ENCODE measurements around the gene ACOX1. TPM values are rescaled to one million over a fixed set of nuclear protein-coding genes. Genes with fewer than 3 reads are reported as not detected.

The ACOX1 gene
- total and polyA plus RNA-seq, 12 donors, result 11.1 to 105 (median 92.1) TPM

- no peak for ATAC-seq
- TF ChIP-seq CTCF (IDR thresholded peaks at IDR 0.05), result no peak
- Histone ChIP-seq H3K27me3 (no peaks in the 10 kb centered on the region), H3K4me3 (no peak overlapping the region), H3K27ac (no peak overlapping the region), H3K36me3 (peaks cover 0 to 51% (median 0%) of the 10 kb centered on the region in 9 donors), H3K4me1 (peaks cover 0 to 3% (median 0%) of the 10 kb centered on the region in 9 donors), H3K9me3 (no peaks in the 10 kb centered on the region)
- DNase-seq, result no peak
- 75 to 81% methylated on average over 11 of the region's 11 CpGs for WGBS, 2 donors
- intact Hi-C loops (cut with DNase I), result no loop called here
Observed at GRCh38 chr17:75920045-75920560, 58.9 kb downstream of the ACOX1 start.

GRCh38 chr17:75919611-75920010 lies 59.4 kb downstream of the ACOX1 start:
- Histone ChIP-seq H3K9me3 (no peaks in the 10 kb centered on the region), H3K4me1 (peaks cover 0 to 3% (median 0%) of the 10 kb centered on the region in 9 donors), H3K4me3 (no peak overlapping the region), H3K36me3 (peaks cover 0 to 51% (median 0%) of the 10 kb centered on the region in 9 donors), H3K27me3 (no peaks in the 10 kb centered on the region), H3K27ac (no peak overlapping the region)
- DNase-seq (no peak), ATAC-seq (no peak)
- intact Hi-C loops (cut with DNase I), result no loop called here
- WGBS, 2 donors, result 91 to 94% methylated on average over 22 of the region's 22 CpGs
- TF ChIP-seq CTCF (IDR thresholded peaks at IDR 0.05), result no peak

- Histone ChIP-seq H3K27ac (no peak overlapping the region), H3K4me1 (no peaks in the 10 kb centered on the region), H3K27me3 (no peaks in the 10 kb centered on the region), H3K9me3 (no peaks in the 10 kb centered on the region), H3K4me3 (no peak overlapping the region), H3K36me3 (peaks cover 0 to 53% (median 0%) of the 10 kb centered on the region in 9 donors)
- ATAC-seq (no peak), DNase-seq (no peak)
- no peak for TF ChIP-seq CTCF (IDR thresholded peaks at IDR 0.05)
- WGBS, 2 donors, result 96 to 97% methylated on average over 31 of the region's 31 CpGs
- intact Hi-C loops (cut with DNase I), result no loop called here
Observed at GRCh38 chr17:75917917-75918445, 61.0 kb downstream of the ACOX1 start.

- no peak overlapping the region for H3K4me3 ChIP-seq
- intact Hi-C loops (cut with DNase I), result no loop called here
- H3K9me3 ChIP-seq, result no peaks in the 10 kb centered on the region
- no peak for TF ChIP-seq CTCF (IDR thresholded peaks at IDR 0.05)
- H3K36me3 ChIP-seq, result peaks cover 0 to 51% (median 0%) of the 10 kb centered on the region in 9 donors
- 87 to 88% methylated on average over 22 of the region's 23 CpGs for WGBS, 2 donors
- no peak for ATAC-seq
- no peak for DNase-seq
- no peak overlapping the region for H3K27ac ChIP-seq
- H3K4me1 ChIP-seq, result no peaks in the 10 kb centered on the region
- no peaks in the 10 kb centered on the region for H3K27me3 ChIP-seq
Observed at GRCh38 chr17:75917141-75917916, 61.6 kb downstream of the ACOX1 start.
